Endothelial cell of umbilical vein (primary cell): ENCODE measurements around the gene STK16. TPM values are rescaled to one million over a fixed set of nuclear protein-coding genes. Genes with fewer than 3 reads are reported as not detected.

ENCODE experiments used
- Bru-seq: library from RNA; stranded (reverse); fragments of 400-500 nt; gene quantifications from one replicate; lab custom pipeline; 2021; lab: Mats Ljungman, UMichigan
- BruChase-seq, 2 experiments: library from RNA; stranded (reverse); fragments of 400-500 nt; gene quantifications; one replicate each; lab custom pipeline; 2021; lab: Mats Ljungman, UMichigan
- BruUV-seq: library from RNA; stranded (reverse); fragments of 400-500 nt; replicated peaks from 2 replicates; lab custom pipeline; 2021; lab: Mats Ljungman, UMichigan
- CTCF ChIA-PET: fragments of 300-600, 350-600 bp; sonication (Branson Sonifier 250); formaldehyde crosslinking; loops from one replicate; lab custom pipeline; 2021; ENCODE audit warnings: antibody characterized with exemption, inconsistent platforms; lab: Charles Lee
- POLR2A ChIA-PET: fragments of 300-600, 350-600 bp; sonication (Branson Sonifier 250); formaldehyde crosslinking; loops from one replicate; lab custom pipeline; 2021; ENCODE audit warnings: antibody characterized with exemption, inconsistent platforms; lab: Charles Lee
- DNase-seq: peaks from one replicate; pipeline ENCODE4 v3.0.0-alpha.2; 2011; ENCODE audit warnings: low read depth, low spot score
- FAIRE-seq: peaks from 2 replicates; lab custom pipeline; 2011; peaks lifted over from hg19 to GRCh38; lab: Jason Lieb, UNC
- H2AFZ ChIP-seq: 2 replicates; pipeline ENCODE4 v1.6.0; 2012; ENCODE audit warnings: low read depth, low read length, control low read depth, inconsistent platforms
- H3K27ac ChIP-seq: 2 replicates; pipeline ENCODE4 v1.5.1; 2011; ENCODE audit warnings: low read depth, mild to moderate bottlenecking, control low read depth, low read length, moderate library complexity; ENCODE audit not compliant: insufficient read depth
- H3K27me3 ChIP-seq, 2 experiments: 2 replicates each; pipeline versions ENCODE4 v1.6.0 to v1.6.1; 2011; ENCODE audit warnings: low read length in 2 of 2, mixed read lengths in 1 of 2; ENCODE audit not compliant: control insufficient read depth in 2 of 2, insufficient read depth in 2 of 2
- H3K36me3 ChIP-seq, 2 experiments: 2 replicates in 1 of 2; 3 replicates in 1 of 2; pipeline ENCODE4 v1.5.1; 2011; ENCODE audit warnings: low read length in 2 of 2, mild to moderate bottlenecking in 1 of 2, moderate library complexity in 1 of 2; ENCODE audit not compliant: control insufficient read depth in 2 of 2, insufficient read depth in 2 of 2; ENCODE audit errors: extremely low read depth in 1 of 2
- H3K4me1 ChIP-seq: 3 replicates; pipeline ENCODE4 v1.5.1; 2011; ENCODE audit warnings: mild to moderate bottlenecking, low read length; ENCODE audit not compliant: control insufficient read depth, insufficient read depth; ENCODE audit errors: extremely low read depth
- H3K4me2 ChIP-seq: 2 replicates; pipeline ENCODE4 v1.6.1; 2011; ENCODE audit warnings: low read length, control low read depth, mixed read lengths; ENCODE audit not compliant: insufficient read depth
- H3K4me3 ChIP-seq, 3 experiments: fragments of 200-600 bp in 1 of 3; sonication (generic), shearing (Covaris generic) in 1 of 3; replicated peaks in 1 of 3; 2 replicates each; pipeline ENCODE4 v1.5.1; 2011 to 2016; ENCODE audit warnings: control low read depth in 3 of 3, low read length in 3 of 3, mild to moderate bottlenecking in 2 of 3, inconsistent platforms in 1 of 3, low read depth in 1 of 3, moderate library complexity in 1 of 3; ENCODE audit not compliant: insufficient read depth in 1 of 3
- H3K79me2 ChIP-seq: 2 replicates; pipeline ENCODE4 v1.6.0; 2012; ENCODE audit warnings: low read length, inconsistent platforms; ENCODE audit not compliant: control insufficient read depth, insufficient read depth
- H3K9ac ChIP-seq: replicated peaks from 2 replicates; pipeline ENCODE3; 2011; ENCODE audit warnings: low read length, control low read depth; ENCODE audit not compliant: insufficient read depth; ENCODE audit errors: extremely low read depth
- H3K9me1 ChIP-seq: replicated peaks from 3 replicates; pipeline ENCODE4 v1.6.0; 2011; ENCODE audit warnings: mild to moderate bottlenecking, low read length; ENCODE audit not compliant: control insufficient read depth, insufficient read depth; ENCODE audit errors: extremely low read depth
- H3K9me3 ChIP-seq: replicated peaks from 2 replicates; pipeline ENCODE4 v1.5.1; 2012; ENCODE audit warnings: low read length, inconsistent platforms; ENCODE audit not compliant: control insufficient read depth, insufficient read depth
- H4K20me1 ChIP-seq: replicated peaks from 2 replicates; pipeline ENCODE3; 2011; ENCODE audit warnings: mild to moderate bottlenecking, low read length; ENCODE audit not compliant: control insufficient read depth, insufficient read depth; ENCODE audit errors: extremely low read depth
- EZH2 ChIP-seq: IDR thresholded peaks from 2 replicates; pipeline ENCODE4 v1.6.1; 2012; ENCODE audit warnings: borderline replicate concordance, low read depth, mild to moderate bottlenecking, moderate library complexity, low read length, inconsistent platforms; ENCODE audit not compliant: severe bottlenecking
- FOS ChIP-seq: IDR thresholded peaks from 2 replicates; pipeline ENCODE4 v1.6.1; 2011; ENCODE audit warnings: mild to moderate bottlenecking, low read length, moderate library complexity, borderline replicate concordance; ENCODE audit not compliant: insufficient read depth
- GATA2 ChIP-seq: IDR thresholded peaks from 2 replicates; pipeline ENCODE4 v1.7.0; 2011; ENCODE audit warnings: low read depth, mild to moderate bottlenecking, moderate library complexity, mixed read lengths, low read length; ENCODE audit not compliant: insufficient read length, insufficient read depth
- JUN ChIP-seq: IDR thresholded peaks from 2 replicates; pipeline ENCODE4 v1.6.1; 2011; ENCODE audit warnings: borderline replicate concordance, low read depth; ENCODE audit not compliant: insufficient read length, insufficient read depth
- MYC ChIP-seq: IDR thresholded peaks from one replicate; pipeline ENCODE4 v1.6.1; 2011; ENCODE audit warnings: mild to moderate bottlenecking, low read depth, low read length
- POLR2A ChIP-seq: IDR thresholded peaks from 2 replicates; pipeline ENCODE4 v1.6.1; 2012; ENCODE audit warnings: low read depth, mild to moderate bottlenecking, control low read depth, low read length
- POLR2AphosphoS5 ChIP-seq: IDR thresholded peaks from 2 replicates; pipeline ENCODE4 v1.6.1; 2012; ENCODE audit warnings: low read depth, mild to moderate bottlenecking, control low read depth, low read length, moderate library complexity; ENCODE audit not compliant: insufficient read depth
- dilution Hi-C: fragments of 300-500 bp; cut with MboI; formaldehyde crosslinking; loops from one replicate; pipeline ENCODE4 v1.15.0; 2019; ENCODE audit warnings: low sequenced_read_pairs; ENCODE audit not compliant: extremely low pct_ligation_motif_present
- intact Hi-C: fragments of 100-400 bp; cut with micrococcal nuclease; formaldehyde crosslinking; loops from one replicate; pipeline ENCODE4 v1.10.0; 2022
- long read RNA-seq: library from polyadenylated mRNA; stranded (forward); transcript quantifications from one replicate; pipeline ENCODE4 v2.0.0, GENCODE V29; 2021
- polyA minus RNA-seq, 3 experiments: library from RNA; depleted of rRNA, polyadenylated mRNA; stranded (reverse); fragments of >200 nt; gene quantifications; 1 replicate in 1 of 3; 2 replicates in 2 of 3; pipeline ENCODE4 v1.2.3, GENCODE V29; 2011
- polyA plus RNA-seq, 4 experiments: library from polyadenylated mRNA; depleted of rRNA in 3 of 4; stranded (reverse) in 3 of 4; unstranded in 1 of 4; fragments of >200 nt; gene quantifications; 2 replicates each; pipeline versions ENCODE4 v1.2.1 to v1.2.3, GENCODE V29; 2011 to 2012; ENCODE audit warnings: missing spikeins in 1 of 4
- total RNA-seq: library from RNA; stranded (reverse); gene quantifications from 2 replicates; pipeline ENCODE4 v1.2.3, GENCODE V29; 2021
- TF ChIP-seq, protein P1 (sequence below): IDR thresholded peaks from 2 replicates; pipeline ENCODE4 v1.6.1; 2011; ENCODE audit not compliant: insufficient read depth, insufficient read length
- TF ChIP-seq, protein P2 (sequence below), 2 donors: IDR thresholded peaks; 1 replicate in 1 of 2; 2 replicates in 1 of 2; pipeline ENCODE4 v1.5.1; 2011; ENCODE audit warnings: low read length in 2 of 2, mild to moderate bottlenecking in 2 of 2, moderate library complexity in 2 of 2, control low read depth in 1 of 2, inconsistent platforms in 1 of 2, low read depth in 1 of 2; ENCODE audit not compliant: insufficient read depth in 1 of 2; ENCODE audit errors: extremely low read depth in 1 of 2

STK16 gene, protein sequence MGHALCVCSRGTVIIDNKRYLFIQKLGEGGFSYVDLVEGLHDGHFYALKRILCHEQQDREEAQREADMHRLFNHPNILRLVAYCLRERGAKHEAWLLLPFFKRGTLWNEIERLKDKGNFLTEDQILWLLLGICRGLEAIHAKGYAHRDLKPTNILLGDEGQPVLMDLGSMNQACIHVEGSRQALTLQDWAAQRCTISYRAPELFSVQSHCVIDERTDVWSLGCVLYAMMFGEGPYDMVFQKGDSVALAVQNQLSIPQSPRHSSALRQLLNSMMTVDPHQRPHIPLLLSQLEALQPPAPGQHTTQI
- total RNA-seq (18.8 and 21.1 TPM in 2 replicates), polyA plus RNA-seq (61.3 and 63.2 TPM in 2 replicates), polyA minus RNA-seq (37.4 and 43.2 TPM in 2 replicates), Bru-seq, nascent RNA (percentile 64 among the genes with signal in this experiment), BruChase-seq, experiment 1, labeled RNA remaining after a 6-hour chase (percentile 66 among the genes with signal in this experiment), BruChase-seq, experiment 2, labeled RNA remaining after a 2-hour chase (percentile 56 among the genes with signal in this experiment)
- 40.9 and 45.9 TPM in 2 replicates for polyA plus RNA-seq (2011; cell fraction: cytosol; rRNA removed)
- polyA plus RNA-seq (2011; cell fraction: nucleus; rRNA removed) = 40.4 and 43.8 TPM in 2 replicates
- 21.1 and 32.4 TPM in 2 replicates for polyA plus RNA-seq (2012)
- 13.6 TPM for polyA minus RNA-seq (2011; cell fraction: cytosol; rRNA and poly(A)+ RNA removed)
- polyA minus RNA-seq (2011; cell fraction: nucleus; rRNA and poly(A)+ RNA removed) = 27.8 and 28.3 TPM in 2 replicates
- long read RNA-seq, partial matches to known transcripts = 0 of 15 reads
- long read RNA-seq, other reads (novel, unspliced or antisense) = 11 of 15 reads

GRCh38 chr2:219245148-219245898 lies at the start of gene STK16, which contains the start of gene GLB1L:
Gene STK16 (plus strand): TSS chr2:219245479. CDS start chr2:219246000, 521 bp downstream.
Gene GLB1L (minus strand): TSS chr2:219245444. CDS start chr2:219243573, 1,871 bp downstream.
- TF ChIP-seq MYC (no peak), JUN (no peak), GATA2 (no peak), EZH2 (no peak), POLR2A (peak; percentile 93), FOS (no peak), POLR2AphosphoS5 (peak; percentile 97)
- TF ChIP-seq, protein P1, sequence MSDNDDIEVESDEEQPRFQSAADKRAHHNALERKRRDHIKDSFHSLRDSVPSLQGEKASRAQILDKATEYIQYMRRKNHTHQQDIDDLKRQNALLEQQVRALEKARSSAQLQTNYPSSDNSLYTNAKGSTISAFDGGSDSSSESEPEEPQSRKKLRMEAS = no peak
- TF ChIP-seq, protein P2, sequence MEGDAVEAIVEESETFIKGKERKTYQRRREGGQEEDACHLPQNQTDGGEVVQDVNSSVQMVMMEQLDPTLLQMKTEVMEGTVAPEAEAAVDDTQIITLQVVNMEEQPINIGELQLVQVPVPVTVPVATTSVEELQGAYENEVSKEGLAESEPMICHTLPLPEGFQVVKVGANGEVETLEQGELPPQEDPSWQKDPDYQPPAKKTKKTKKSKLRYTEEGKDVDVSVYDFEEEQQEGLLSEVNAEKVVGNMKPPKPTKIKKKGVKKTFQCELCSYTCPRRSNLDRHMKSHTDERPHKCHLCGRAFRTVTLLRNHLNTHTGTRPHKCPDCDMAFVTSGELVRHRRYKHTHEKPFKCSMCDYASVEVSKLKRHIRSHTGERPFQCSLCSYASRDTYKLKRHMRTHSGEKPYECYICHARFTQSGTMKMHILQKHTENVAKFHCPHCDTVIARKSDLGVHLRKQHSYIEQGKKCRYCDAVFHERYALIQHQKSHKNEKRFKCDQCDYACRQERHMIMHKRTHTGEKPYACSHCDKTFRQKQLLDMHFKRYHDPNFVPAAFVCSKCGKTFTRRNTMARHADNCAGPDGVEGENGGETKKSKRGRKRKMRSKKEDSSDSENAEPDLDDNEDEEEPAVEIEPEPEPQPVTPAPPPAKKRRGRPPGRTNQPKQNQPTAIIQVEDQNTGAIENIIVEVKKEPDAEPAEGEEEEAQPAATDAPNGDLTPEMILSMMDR (IDR thresholded peaks at IDR 0.05; ENCODE audit: extremely low read depth in 1 of 2, insufficient read depth in 1 of 2, low read depth in 1 of 2, low read length in 2 of 2) = no peak
- Histone ChIP-seq H3K9me1 (no peaks in the 10 kb centered on the region), H4K20me1 (no peaks in the 10 kb centered on the region), H3K4me2 (peak within 1 kb of the TSS; percentile 86), H2AFZ (peak within 1 kb of the TSS; percentile 95), H3K9me3 (no peaks in the 10 kb centered on the region), H3K79me2 (peaks cover 15% of the 10 kb centered on the region), H3K36me3 (peaks cover 2% of the 10 kb centered on the region in 2 experiments), H3K9ac (peak within 1 kb of the TSS; percentile 97), H3K4me1 (peaks cover 28% of the 10 kb centered on the region), H3K27ac (peak within 1 kb of the TSS; percentile 92), H3K4me3 (peak within 1 kb of the TSS; percentile 67 to 80 (median 67)), H3K27me3 (no peaks in the 10 kb centered on the region)
- peak; percentile 91 for DNase-seq
- BruUV-seq = TSS peak; percentile 78
- dilution Hi-C loops (no loop called here), intact Hi-C loops (loop anchor here (1.0 to 2.0 kb wide), 7 partner anchors 16 to 85 kb away; partner anchors contain the start of genes ABCB6, ANKZF1, ATG9A and DNAJB2)
- POLR2A ChIA-PET = interaction anchor here (0.6 to 1.5 kb wide), 6 partner anchors 9 to 351 kb away, joined by 3 to 6 read pairs (median 4); partner anchors contain the start of genes ANKZF1, ATG9A, DNAJB2 and TUBA4A
- FAIRE-seq = peak; percentile 82
- CTCF ChIA-PET = interaction anchor here (0.6 to 2.1 kb wide), 11 partner anchors 9 to 265 kb away, joined by 3 to 12 read pairs (median 3); partner anchors contain the start of genes ABCB6, ANKZF1, ATG9A and DNAJB2
